Uterus (tissue), 2 donors: ENCODE data around the gene CFAP74.

Experiments
- POLR2A ChIP-seq, 2 donors: fragments of 450-650 bp; IDR thresholded peaks; one replicate each; pipeline ENCODE4 v1.6.1; 2016; ENCODE audit warnings: antibody characterized with exemption in 2 of 2, mild to moderate bottlenecking in 1 of 2, moderate library complexity in 1 of 2
- TF ChIP-seq, protein P1 (sequence below), 4 experiments: fragments of 200-600 bp in 2 of 4; fragments of 450-650 bp in 2 of 4; sonication (generic) in 2 of 4; IDR thresholded peaks; one replicate each; pipeline ENCODE4 v1.5.1; 2016 to 2019; ENCODE audit warnings: antibody characterized with exemption in 4 of 4, mild to moderate bottlenecking in 2 of 4, moderate library complexity in 1 of 4

- TF ChIP-seq, protein P1, sequence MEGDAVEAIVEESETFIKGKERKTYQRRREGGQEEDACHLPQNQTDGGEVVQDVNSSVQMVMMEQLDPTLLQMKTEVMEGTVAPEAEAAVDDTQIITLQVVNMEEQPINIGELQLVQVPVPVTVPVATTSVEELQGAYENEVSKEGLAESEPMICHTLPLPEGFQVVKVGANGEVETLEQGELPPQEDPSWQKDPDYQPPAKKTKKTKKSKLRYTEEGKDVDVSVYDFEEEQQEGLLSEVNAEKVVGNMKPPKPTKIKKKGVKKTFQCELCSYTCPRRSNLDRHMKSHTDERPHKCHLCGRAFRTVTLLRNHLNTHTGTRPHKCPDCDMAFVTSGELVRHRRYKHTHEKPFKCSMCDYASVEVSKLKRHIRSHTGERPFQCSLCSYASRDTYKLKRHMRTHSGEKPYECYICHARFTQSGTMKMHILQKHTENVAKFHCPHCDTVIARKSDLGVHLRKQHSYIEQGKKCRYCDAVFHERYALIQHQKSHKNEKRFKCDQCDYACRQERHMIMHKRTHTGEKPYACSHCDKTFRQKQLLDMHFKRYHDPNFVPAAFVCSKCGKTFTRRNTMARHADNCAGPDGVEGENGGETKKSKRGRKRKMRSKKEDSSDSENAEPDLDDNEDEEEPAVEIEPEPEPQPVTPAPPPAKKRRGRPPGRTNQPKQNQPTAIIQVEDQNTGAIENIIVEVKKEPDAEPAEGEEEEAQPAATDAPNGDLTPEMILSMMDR (IDR thresholded peaks at IDR 0.05), result no peak
- no peak for TF ChIP-seq POLR2A (IDR thresholded peaks at IDR 0.05)
These were observed 80.4 kb downstream of the CFAP74 start for GRCh38 chr1:1922956-1923833.
